Fibroblast of villous mesenchyme (primary cell): ENCODE results near the gene RNF169. TPM values are rescaled to one million over a fixed set of nuclear protein-coding genes. Genes with fewer than 3 reads are reported as not detected.

Experiments used
- DNase-seq: peaks from one replicate; pipeline ENCODE4 v3.0.0-alpha.2; 2010; ENCODE audit warnings: low read depth
- H3K4me3 ChIP-seq: 2 replicates; pipeline ENCODE4 v1.5.1; 2011; ENCODE audit warnings: low read depth, mild to moderate bottlenecking, low read length
- CTCF ChIP-seq: IDR thresholded peaks from 2 replicates; pipeline ENCODE4 v1.5.1; 2012; ENCODE audit warnings: low read depth, mild to moderate bottlenecking, low read length; ENCODE audit not compliant: insufficient read depth
- total RNA-seq: library from RNA; depleted of rRNA; stranded (reverse); fragments of >200 nt; gene quantifications from 2 replicates; pipeline ENCODE4 v1.2.3, GENCODE V29; 2012

RNF169 gene
- total RNA-seq, 1 donor = 32.0 TPM

GRCh38 chr11:74786574-74786973 is 37.9 kb downstream of the RNF169 start:
- DNase-seq = no peak
- TF ChIP-seq CTCF = no peak

GRCh38 chr11:74791333-74792100 is 42.9 kb downstream of the RNF169 start:
- DNase-seq = no peak
- no peak overlapping the region for H3K4me3 ChIP-seq
- no peak for TF ChIP-seq CTCF

More at GRCh38 chr11:74786574-74786973, 37.9 kb downstream of the RNF169 start:
- H3K4me3 ChIP-seq = no peak overlapping the region

- no peak for DNase-seq
- no peak overlapping the region for H3K4me3 ChIP-seq
- TF ChIP-seq CTCF = no peak
Observed at GRCh38 chr11:74806267-74806666, 57.6 kb downstream of the RNF169 start.

GRCh38 chr11:74809801-74810200 is 61.2 kb downstream of the RNF169 start:
- no peak overlapping the region for H3K4me3 ChIP-seq
- peak; percentile 10 for DNase-seq
- no peak for TF ChIP-seq CTCF

GRCh38 chr11:74815966-74816365 is 67.3 kb downstream of the RNF169 start:
- DNase-seq = no peak
- no peak overlapping the region for H3K4me3 ChIP-seq
- TF ChIP-seq CTCF = no peak

GRCh38 chr11:74816664-74817063 is 68.0 kb downstream of the RNF169 start:
- DNase-seq = no peak
- no peak for TF ChIP-seq CTCF
- no peak overlapping the region for H3K4me3 ChIP-seq

- no peak overlapping the region for H3K4me3 ChIP-seq
- TF ChIP-seq CTCF = no peak
- peak; percentile 6 for DNase-seq
Observed at GRCh38 chr11:74818283-74818946, 69.8 kb downstream of the RNF169 start.
